ENCODE results near the gene CFTR. TPM values are rescaled to one million over a fixed set of nuclear protein-coding genes. Genes with fewer than 3 reads are reported as not detected.

CFTR gene
- total and polyA plus RNA-seq, 2 donors (not counting 1 experiment from before 2014, with no cell fraction given) = under 0.01 to 0.25 TPM

DNA sequence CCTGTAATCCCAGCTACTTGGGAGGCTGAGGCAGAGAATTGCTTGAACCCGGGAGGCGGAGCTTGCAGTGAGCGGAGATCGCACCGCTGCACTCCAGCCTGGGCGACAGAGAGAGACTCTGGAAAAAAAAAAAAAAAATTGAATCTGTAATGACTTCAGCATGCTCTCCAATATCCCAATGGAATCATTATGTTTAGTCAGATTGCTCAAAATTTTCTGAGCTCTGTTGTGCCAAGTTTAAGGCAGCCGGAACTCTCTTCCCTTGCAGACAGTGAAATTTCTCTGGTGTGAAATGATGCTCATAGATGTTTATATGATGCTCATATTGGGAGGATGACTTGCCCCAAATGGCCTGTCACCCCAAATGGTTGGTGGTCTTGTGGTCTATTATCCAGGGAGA, 212.5 kb downstream of the CFTR start:
- Histone ChIP-seq H3K9me3 (ENCODE audit: control insufficient read depth, insufficient read depth, low read depth, low read length) (no peaks in the 10 kb centered on the region), H2AFZ (ENCODE audit: low read length) (no peak overlapping the region), H3K27me3 (ENCODE audit: control insufficient read depth, insufficient read depth, low read length) (no peaks in the 10 kb centered on the region), H3K27ac (ENCODE audit: insufficient read depth, low read length) (no peak overlapping the region), H4K20me1 (ENCODE audit: control insufficient read depth, extremely low read depth, insufficient read depth, low read length) (no peaks in the 10 kb centered on the region), H3K79me2 (ENCODE audit: control insufficient read depth, insufficient read depth, low read length) (no peaks in the 10 kb centered on the region), H3K4me1 (ENCODE audit: control insufficient read depth, extremely low read depth, insufficient read depth, low read length) (no peaks in the 10 kb centered on the region), H3K4me3 (replicated peaks in 1 of 4; ENCODE audit: control extremely low read depth in 1 of 4, insufficient read depth in 1 of 4, low read depth in 3 of 4, low read length in 4 of 4) (no peak overlapping the region), H3K9ac (ENCODE audit: insufficient read depth, low read length) (no peak overlapping the region), H3K4me2 (ENCODE audit: extremely low read depth, insufficient read depth, low read length) (no peak overlapping the region), H3K36me3 (ENCODE audit: control insufficient read depth, insufficient read depth, low read length) (no peaks in the 10 kb centered on the region)
- TF ChIP-seq, protein P1, sequence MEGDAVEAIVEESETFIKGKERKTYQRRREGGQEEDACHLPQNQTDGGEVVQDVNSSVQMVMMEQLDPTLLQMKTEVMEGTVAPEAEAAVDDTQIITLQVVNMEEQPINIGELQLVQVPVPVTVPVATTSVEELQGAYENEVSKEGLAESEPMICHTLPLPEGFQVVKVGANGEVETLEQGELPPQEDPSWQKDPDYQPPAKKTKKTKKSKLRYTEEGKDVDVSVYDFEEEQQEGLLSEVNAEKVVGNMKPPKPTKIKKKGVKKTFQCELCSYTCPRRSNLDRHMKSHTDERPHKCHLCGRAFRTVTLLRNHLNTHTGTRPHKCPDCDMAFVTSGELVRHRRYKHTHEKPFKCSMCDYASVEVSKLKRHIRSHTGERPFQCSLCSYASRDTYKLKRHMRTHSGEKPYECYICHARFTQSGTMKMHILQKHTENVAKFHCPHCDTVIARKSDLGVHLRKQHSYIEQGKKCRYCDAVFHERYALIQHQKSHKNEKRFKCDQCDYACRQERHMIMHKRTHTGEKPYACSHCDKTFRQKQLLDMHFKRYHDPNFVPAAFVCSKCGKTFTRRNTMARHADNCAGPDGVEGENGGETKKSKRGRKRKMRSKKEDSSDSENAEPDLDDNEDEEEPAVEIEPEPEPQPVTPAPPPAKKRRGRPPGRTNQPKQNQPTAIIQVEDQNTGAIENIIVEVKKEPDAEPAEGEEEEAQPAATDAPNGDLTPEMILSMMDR (conservative IDR thresholded peaks at IDR 0.05 in 1 of 2, IDR thresholded peaks at IDR 0.05 in 1 of 2; ENCODE audit: low read depth in 1 of 2, low read length in 2 of 2) = no peak
- no peak for TF ChIP-seq EZH2 (IDR thresholded peaks at IDR 0.05; ENCODE audit: low read length, missing control alignments)
- DNase-seq (ENCODE audit: low read depth in 2 of 2) = no peak

DNA sequence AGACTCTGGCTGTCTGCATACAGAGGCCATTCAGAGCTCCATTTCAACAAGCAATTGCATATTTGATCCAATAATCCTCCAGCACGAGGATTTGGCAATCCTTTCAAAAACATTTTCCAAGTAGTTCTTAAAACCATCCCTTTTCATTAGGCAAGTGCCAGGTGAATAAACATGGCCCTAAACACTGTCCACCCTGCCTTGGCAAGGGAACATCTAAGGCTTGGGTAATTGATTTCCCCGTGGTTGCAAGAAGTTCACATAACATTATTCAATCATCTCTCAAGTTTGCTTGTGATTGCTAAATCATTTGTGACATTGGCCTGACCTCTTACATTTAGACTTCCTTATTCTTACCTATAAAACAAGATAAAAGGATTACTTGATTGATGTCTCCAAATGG, 218.2 kb downstream of the CFTR start:
- no peak overlapping the region for H2AFZ ChIP-seq (ENCODE audit: low read length)
- H3K4me2 ChIP-seq (ENCODE audit: extremely low read depth, insufficient read depth, low read length) = no peak overlapping the region
- H3K79me2 ChIP-seq (ENCODE audit: control insufficient read depth, insufficient read depth, low read length) = no peaks in the 10 kb centered on the region
- no peaks in the 10 kb centered on the region for H4K20me1 ChIP-seq (ENCODE audit: control insufficient read depth, extremely low read depth, insufficient read depth, low read length)
- H3K9ac ChIP-seq (ENCODE audit: insufficient read depth, low read length) = no peak overlapping the region
- H3K4me1 ChIP-seq (ENCODE audit: control insufficient read depth, extremely low read depth, insufficient read depth, low read length) = no peaks in the 10 kb centered on the region
- H3K36me3 ChIP-seq (ENCODE audit: control insufficient read depth, insufficient read depth, low read length) = no peaks in the 10 kb centered on the region
- no peaks in the 10 kb centered on the region for H3K9me3 ChIP-seq (ENCODE audit: control insufficient read depth, insufficient read depth, low read depth, low read length)
- DNase-seq (ENCODE audit: low read depth in 2 of 2) = no peak
- H3K27ac ChIP-seq (ENCODE audit: insufficient read depth, low read length) = no peak overlapping the region
- H3K4me3 ChIP-seq (replicated peaks in 1 of 4; ENCODE audit: control extremely low read depth in 1 of 4, insufficient read depth in 1 of 4, low read depth in 3 of 4, low read length in 4 of 4) = no peak overlapping the region
- no peaks in the 10 kb centered on the region for H3K27me3 ChIP-seq (ENCODE audit: control insufficient read depth, insufficient read depth, low read length)
- TF ChIP-seq EZH2 (IDR thresholded peaks at IDR 0.05; ENCODE audit: low read length, missing control alignments) = no peak
- TF ChIP-seq, protein P1 (conservative IDR thresholded peaks at IDR 0.05 in 1 of 2, IDR thresholded peaks at IDR 0.05 in 1 of 2; ENCODE audit: low read depth in 1 of 2, low read length in 2 of 2) = no peak

DNA sequence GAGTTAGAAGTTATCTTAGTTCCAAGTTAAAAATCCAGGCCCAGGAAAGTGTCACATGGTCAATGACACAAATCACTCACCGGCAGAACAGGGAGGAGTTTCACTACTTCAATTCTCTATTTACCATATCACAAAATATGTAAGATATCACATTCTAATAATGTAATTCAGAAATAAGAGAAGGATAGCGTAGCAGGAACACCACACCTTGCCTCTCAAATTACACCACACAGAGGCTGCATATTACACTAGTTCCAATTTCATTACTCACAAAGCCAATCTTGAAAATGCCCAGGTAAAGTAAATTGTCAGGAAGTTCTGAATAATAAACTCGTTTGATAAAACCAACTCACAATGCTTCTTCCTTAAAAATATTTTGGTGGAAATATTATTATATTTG, 224.2 kb downstream of the CFTR start:
- Histone ChIP-seq H2AFZ (ENCODE audit: low read length) (no peak overlapping the region), H3K4me1 (ENCODE audit: control insufficient read depth, extremely low read depth, insufficient read depth, low read length) (no peaks in the 10 kb centered on the region), H3K9me3 (ENCODE audit: control insufficient read depth, insufficient read depth, low read depth, low read length) (no peaks in the 10 kb centered on the region), H3K4me2 (ENCODE audit: extremely low read depth, insufficient read depth, low read length) (no peak overlapping the region), H3K9ac (ENCODE audit: insufficient read depth, low read length) (no peak overlapping the region), H3K4me3 (replicated peaks in 1 of 4; ENCODE audit: control extremely low read depth in 1 of 4, insufficient read depth in 1 of 4, low read depth in 3 of 4, low read length in 4 of 4) (no peak overlapping the region), H3K27me3 (ENCODE audit: control insufficient read depth, insufficient read depth, low read length) (no peaks in the 10 kb centered on the region), H3K79me2 (ENCODE audit: control insufficient read depth, insufficient read depth, low read length) (no peaks in the 10 kb centered on the region), H3K27ac (ENCODE audit: insufficient read depth, low read length) (no peak overlapping the region), H4K20me1 (ENCODE audit: control insufficient read depth, extremely low read depth, insufficient read depth, low read length) (no peaks in the 10 kb centered on the region), H3K36me3 (ENCODE audit: control insufficient read depth, insufficient read depth, low read length) (no peaks in the 10 kb centered on the region)
- no peak for DNase-seq (ENCODE audit: low read depth in 2 of 2)
- TF ChIP-seq EZH2 (IDR thresholded peaks at IDR 0.05; ENCODE audit: low read length, missing control alignments) = no peak
- TF ChIP-seq, protein P1 (conservative IDR thresholded peaks at IDR 0.05 in 1 of 2, IDR thresholded peaks at IDR 0.05 in 1 of 2; ENCODE audit: low read depth in 1 of 2, low read length in 2 of 2) = no peak

Measured in fibroblast of lung (primary cell).